ENCODE measurements around the gene PRCD.

GRCh38 chr17:76544546-76545365 lies 4.9 kb downstream of the PRCD start:
- TF ChIP-seq CTCF (IDR thresholded peaks at IDR 0.05; ENCODE audit: borderline replicate concordance, extremely low read depth, low read length, poor library complexity, severe bottlenecking) (no peak), EZH2 (IDR thresholded peaks at IDR 0.05; ENCODE audit: borderline replicate concordance, low read depth, low read length, severe bottlenecking) (no peak)

All from DND-41 (cell line).